ENCODE data around the gene CRADD.

DNA sequence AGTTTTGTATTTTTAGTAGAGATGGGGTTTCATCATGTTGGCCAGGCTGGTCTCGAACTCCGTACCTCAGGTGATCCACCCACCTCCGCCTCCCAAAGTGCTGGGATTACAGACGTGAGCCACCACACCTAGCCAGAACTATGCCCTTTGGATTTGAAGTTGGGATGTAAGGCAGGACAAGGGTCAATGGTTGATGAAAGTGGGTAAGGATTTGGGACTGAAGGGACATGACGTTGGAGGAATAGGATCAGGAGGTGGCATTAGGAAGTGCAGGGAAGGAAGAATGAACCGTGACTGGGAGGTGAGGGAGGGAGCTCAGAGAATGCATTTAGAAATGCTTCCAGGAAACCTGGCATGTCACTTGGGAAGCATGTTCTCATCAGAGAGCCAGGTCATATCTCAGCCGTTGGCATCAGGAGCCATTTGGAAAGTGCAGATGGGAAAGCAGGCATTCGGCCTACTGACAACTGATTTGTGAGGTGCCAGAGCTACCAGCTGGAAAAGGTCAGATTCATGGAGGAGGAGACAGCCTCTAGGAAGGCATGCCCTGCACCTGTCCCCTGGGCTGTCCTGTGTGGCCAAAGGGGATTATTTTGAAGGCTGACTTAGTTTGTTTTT is 2.2 kb downstream of the CRADD start:
- TF ChIP-seq, protein P1, sequence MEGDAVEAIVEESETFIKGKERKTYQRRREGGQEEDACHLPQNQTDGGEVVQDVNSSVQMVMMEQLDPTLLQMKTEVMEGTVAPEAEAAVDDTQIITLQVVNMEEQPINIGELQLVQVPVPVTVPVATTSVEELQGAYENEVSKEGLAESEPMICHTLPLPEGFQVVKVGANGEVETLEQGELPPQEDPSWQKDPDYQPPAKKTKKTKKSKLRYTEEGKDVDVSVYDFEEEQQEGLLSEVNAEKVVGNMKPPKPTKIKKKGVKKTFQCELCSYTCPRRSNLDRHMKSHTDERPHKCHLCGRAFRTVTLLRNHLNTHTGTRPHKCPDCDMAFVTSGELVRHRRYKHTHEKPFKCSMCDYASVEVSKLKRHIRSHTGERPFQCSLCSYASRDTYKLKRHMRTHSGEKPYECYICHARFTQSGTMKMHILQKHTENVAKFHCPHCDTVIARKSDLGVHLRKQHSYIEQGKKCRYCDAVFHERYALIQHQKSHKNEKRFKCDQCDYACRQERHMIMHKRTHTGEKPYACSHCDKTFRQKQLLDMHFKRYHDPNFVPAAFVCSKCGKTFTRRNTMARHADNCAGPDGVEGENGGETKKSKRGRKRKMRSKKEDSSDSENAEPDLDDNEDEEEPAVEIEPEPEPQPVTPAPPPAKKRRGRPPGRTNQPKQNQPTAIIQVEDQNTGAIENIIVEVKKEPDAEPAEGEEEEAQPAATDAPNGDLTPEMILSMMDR (IDR thresholded peaks at IDR 0.05 in 8 of 11, conservative IDR thresholded peaks at IDR 0.05 in 3 of 11): no peak
- TF ChIP-seq POLR2A (IDR thresholded peaks at IDR 0.05) (no peak), POLR2AphosphoS5 (IDR thresholded peaks at IDR 0.05) (no peak)
